Hematopoietic multipotent progenitor cell treated with erythropoietin and hydrocortisone succinate and interleukin-3 and kit ligand, for 6 days (in vitro differentiated cells): ENCODE results near the gene ATP5ME.
A peak's percentile ranks its signal among the peaks of the same experiment; 100 is the strongest.

Experiments used
- DNase-seq: peaks from one replicate; pipeline ENCODE4 v3.0.0-alpha.2; 2015

Gene ATP5ME

DNA sequence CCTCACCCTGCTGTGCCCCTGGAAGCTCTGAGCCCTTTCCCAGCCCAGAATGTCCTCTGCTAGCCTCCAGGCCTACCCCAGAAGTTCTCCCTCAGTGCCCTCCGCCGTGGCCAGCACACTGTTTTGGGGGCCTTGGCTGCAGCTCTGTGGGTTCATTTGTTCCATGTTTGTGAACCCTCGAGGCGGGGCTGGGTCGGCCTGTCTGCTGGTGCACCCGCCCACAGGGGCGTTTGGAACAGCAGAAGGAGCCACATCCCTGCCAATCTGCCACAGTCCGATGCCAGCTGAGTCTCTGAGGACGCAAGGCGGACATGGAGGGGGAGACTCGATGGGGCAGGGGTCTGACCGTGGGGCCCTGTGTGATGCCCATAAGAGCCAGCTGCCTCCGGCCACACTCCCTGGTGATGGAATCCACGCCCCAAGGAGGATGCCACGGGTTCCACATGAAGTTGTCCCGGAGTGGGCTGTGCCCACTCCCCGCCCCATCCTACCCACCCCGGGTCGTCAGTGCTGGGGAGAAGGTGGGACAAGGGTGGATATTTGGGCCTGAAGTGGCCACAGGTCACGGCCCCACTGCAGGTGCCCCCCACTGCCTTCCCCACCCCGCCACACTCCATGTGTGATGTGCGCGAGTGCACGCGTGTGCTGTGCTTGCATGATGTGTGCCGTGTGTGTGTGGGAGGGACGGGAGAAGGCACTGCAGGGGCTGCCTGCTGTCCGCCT, 7.1 kb downstream of the ATP5ME start:
- DNase-seq: no peak

DNA sequence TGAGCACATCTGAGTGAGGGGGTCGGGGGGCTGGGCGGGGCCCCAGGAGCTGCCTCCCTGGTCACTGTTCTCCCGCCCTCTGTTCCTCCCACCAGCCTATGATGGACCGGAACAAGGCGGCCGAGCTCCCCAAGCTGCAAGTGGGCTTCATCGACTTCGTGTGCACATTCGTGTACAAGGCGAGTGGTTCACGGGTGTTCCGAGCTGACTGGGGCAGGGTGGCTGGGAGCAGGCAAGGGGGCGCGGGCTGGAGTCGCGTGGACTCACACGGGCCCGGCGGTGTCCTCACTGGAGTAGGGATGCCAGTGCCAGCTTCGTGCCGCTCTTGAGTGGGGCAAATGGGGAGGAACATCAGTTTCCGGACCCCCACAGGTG, 7.7 kb downstream of the ATP5ME start:
- no peak for DNase-seq

DNA sequence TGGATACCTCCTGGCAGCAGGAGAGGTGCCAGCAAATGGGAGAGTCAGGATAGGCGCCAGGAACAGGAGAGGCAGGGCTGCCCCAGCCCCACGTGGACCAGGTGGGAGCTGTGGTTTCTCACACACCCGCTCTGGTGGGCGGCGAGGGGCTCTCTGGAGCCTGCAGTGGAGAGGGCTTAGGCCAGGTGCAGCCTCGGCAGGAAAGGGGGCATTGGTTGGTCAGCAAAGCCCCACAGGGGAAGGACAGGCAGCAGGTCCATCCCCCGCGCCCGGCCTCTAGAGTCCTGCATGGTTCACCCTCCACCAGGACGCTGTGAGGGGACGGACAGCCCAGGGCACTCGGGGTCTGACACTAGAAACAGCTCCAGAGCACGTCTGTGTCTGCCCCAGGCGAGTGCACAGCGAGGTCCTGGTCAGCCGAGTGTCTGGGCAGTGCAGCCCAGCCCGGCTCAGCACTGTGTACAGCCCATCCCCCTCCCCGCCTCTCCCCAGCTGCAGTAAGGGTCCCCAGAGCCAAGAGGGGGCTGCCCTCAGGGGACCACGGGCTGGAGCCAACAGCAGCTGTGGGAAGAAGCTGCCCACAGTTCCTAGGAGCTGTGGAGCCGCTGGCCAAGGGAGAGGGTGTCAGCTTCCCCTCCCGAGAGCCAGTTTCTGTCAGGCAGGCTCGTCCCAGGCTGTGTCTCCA, 8.2 kb downstream of the ATP5ME start:
- DNase-seq: no peak

DNA sequence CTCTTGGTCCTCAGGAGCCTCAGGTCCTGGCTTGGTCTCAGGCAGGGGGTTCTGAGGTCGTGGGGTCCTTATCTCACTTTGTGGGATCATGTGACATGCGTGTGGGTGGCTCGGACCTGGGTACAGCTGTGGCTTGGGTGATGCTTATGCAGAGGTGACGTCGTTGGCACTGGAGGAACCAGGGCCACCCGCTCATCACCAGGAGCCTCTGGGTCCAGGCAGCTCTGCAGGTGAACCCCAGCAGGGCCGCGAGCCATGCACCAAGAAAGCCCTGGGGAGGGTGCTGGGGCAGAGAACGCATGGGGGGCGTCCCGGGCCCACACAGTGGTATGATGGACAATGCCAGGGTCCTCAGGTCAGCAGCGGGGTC, 8.7 kb downstream of the ATP5ME start:
- no peak for DNase-seq

DNA sequence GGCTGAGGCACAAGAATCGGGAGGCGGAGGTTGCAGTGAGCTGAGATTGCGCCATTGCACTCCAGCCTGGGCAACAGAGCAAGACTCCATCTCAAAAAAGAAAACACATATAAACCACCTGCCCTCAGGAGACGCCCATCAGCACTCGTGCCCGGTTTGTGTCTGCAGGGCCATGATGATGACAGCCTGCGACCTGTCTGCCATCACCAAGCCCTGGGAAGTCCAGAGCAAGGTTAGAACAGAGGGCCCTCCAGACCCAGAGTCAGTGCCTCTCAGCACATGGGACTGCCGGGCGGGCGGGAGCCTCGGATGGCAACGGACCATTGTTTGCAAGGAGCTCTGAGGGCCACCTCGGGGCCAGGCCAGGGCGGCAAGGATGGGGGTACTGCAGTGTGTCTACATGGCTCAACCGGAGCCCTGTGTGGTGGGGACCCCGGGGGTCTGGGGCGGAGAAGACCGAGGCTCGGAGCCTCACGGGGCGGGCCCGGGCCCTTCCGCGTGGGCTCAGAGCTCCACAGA, 9.3 kb downstream of the ATP5ME start:
- DNase-seq: no peak

DNA sequence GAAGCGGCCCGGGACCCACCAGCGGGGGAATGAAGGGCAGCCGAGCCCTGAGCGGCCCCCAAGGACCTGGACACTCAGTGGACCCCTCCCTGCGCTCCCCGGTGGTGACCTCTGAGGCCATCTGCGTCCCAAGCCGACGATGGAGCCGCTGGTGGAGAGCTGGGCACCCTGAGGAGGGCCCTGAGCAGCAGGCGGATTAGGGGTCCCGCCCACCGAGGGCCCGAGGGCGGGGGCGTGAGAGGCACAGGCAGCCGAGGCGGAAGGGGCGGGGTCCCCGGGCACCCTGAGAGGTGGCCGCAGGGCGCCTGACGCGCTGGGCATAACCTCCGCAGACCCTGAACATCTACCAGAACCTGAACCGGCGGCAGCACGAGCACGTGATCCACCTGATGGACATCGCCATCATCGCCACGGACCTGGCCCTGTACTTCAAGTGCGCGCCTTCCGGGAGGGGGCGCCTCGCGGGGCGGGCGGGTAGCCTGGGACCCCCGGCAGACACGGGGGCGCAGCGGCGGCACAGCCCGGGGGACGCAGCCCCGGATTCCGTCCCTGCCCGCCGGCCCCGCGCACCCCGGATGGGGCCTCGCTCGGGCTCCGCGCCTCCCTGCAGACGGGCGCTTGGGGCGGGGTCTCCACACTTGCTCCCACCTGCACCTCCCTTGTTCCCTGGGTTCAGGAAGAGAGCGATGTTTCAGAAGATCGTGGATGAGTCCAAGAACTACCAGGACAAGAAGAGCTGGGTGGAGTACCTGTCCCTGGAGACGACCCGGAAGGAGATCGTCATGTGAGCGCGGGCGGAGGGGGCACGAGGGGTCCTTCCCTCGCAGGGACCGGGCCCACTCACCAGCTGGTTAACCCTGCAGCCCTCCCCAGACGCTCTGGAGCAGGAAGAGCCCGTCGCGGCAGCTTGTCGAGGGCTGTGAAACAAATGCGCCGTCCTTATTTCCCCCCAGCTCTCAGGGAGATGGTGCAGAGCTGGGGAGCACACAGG, 10.3 kb downstream of the ATP5ME start:
- peak; percentile 90 for DNase-seq

DNA sequence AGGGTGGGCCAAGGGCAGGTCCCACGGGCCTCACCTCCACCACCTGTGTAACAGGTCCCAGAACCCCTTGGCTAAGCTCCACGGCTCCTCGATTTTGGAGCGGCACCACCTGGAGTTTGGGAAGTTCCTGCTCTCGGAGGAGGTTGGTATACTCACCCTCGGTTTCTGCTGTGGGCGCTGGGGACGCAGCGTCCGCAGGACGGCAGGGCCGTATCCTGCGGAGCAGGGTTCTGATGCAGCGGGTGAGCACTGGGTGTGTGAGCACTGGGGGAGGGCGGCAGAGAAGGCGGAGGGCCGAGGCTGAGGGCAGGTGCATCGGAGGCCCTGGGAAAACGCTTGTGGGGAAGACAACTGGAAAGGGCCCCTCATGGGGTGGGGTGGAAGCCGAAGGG, 11.0 kb downstream of the ATP5ME start:
- no peak for DNase-seq

DNA sequence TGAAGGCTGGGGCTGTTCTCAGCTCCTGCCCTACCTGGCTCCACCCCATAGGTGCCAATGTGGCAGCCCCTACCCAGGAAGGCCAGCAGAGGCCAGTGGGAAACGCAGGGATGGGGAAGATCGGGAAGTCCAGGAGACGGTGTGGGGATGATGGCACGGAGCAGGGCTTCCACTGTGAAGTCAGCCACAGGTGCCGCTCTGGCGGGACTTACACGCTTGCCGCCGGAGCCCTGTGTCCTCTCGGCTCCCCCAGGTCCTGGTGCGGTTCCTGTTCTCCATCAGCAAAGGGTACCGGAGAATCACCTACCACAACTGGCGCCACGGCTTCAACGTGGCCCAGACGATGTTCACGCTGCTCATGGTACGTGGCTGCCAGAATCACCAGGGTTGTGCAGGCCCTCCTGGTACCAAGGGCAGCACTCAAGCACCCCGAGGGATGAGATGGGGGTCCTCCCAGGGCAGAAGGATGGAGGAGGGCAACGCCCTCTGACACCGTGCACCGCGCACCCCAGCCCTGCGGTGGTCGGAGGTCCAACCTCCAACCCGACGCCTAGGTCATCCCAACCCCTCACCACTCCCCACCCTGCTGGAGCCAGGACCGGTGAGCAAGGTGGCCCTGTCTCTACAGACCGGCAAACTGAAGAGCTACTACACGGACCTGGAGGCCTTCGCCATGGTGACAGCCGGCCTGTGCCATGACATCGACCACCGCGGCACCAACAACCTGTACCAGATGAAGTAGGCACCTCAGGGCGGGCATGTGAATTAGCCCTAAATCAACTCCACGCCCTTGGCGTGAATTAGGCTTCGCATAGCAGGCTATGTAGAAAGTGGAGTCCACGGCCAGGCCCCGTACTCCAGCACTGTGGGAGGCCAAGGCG, 12.0 kb downstream of the ATP5ME start:
- no peak for DNase-seq

DNA sequence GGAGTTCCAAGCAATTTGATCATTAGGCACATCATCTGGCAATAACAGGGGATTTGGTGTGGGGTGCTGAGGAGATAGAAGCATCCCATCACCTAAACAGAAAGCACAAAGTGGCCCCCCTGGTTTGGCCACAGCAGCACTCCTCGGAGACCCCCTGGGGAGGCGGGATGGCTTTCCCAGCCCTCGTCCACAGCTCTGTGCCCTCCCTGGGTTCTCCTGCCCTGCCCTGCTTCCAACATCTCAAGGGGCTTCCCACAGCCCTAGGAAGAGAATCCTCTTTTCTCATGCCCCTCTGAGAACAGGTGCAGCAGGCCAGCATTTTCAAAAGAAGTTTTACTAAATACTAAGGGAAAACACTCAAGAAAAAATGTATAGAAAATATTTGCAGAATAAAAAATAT, 12.8 kb downstream of the ATP5ME start:
- no peak for DNase-seq

DNA sequence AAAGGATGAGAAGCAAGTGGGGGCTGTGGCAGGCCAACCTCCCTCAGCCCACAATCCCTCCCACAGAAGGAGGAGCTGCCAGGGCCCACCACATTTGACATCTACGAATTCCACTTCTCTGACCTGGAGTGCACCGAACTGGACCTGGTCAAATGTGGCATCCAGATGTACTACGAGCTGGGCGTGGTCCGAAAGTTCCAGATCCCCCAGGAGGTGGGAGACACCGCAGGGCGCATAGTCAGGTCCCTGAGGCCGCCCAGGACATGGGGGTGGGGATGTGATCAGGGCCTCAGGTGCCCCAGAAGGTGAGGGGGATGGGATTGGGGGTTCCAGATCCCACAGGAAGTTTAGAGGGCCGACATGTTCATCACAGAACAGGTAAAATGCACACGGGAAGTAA, 13.7 kb downstream of the ATP5ME start:
- DNase-seq: no peak

DNA sequence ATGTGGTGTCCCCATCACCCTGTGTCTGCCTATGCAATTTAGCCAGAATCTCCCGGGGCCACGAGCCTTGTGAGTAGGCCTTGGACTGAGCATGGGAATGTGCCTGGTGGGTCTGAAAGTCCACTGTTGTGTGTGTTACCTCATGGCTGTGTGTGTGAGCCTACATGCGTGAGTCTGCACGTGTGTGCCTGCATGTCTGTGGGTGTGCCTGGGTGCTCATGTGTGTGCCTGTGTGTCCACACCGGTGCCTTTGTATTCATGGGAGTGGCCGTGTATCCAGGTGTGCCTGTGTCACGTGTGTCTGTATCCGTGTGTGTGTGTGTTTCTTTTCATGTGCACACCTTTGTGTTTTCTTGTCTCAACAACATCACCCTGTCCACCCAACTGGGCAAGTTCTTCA, 14.2 kb downstream of the ATP5ME start:
- DNase-seq: no peak

DNA sequence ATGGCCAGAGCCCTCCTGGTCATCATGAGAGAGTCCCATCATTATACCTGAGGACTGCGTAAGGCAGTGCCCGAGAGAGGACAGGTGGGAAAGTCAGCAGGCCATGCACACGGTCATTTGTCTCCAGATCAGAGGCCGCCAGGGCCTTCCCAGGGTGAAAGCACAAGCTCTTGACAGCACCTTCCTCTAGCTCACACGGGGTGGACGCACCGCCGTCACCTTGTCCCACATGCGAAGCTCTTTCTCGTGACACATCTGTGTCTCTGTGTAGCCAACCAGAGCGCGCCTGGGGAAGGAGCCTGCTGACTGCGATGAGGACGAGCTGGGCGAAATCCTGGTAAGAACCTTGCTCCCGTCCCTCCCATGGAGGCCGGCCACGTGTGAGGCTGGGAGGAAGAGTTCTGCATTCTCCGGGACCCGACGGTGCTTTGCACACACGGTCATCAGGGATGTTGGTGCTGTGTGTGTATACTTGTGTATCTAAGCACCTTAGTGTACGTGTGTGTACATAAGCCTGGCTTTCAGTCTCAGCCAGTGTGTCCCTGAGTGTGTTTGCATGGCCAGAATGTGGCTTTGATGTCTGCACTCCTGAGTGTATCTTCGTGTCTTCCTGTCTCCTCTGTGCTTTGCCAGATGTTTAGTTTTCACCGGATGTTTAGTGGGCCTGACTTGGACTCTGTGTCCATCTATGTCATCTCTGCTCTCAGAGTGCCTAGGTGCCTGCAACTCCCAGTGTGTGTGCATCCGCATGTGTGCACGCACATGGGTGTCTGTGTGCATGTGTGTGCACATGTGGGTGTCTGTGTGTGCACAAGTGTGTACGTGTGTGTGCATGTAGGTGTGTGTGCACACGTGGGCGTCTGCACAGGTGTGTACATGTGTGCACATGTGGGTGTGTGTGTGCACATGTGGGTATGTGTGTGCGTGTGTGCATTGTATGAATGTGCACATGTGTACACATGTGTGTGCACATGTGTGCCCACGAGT, 15.1 kb downstream of the ATP5ME start:
- no peak for DNase-seq

DNA sequence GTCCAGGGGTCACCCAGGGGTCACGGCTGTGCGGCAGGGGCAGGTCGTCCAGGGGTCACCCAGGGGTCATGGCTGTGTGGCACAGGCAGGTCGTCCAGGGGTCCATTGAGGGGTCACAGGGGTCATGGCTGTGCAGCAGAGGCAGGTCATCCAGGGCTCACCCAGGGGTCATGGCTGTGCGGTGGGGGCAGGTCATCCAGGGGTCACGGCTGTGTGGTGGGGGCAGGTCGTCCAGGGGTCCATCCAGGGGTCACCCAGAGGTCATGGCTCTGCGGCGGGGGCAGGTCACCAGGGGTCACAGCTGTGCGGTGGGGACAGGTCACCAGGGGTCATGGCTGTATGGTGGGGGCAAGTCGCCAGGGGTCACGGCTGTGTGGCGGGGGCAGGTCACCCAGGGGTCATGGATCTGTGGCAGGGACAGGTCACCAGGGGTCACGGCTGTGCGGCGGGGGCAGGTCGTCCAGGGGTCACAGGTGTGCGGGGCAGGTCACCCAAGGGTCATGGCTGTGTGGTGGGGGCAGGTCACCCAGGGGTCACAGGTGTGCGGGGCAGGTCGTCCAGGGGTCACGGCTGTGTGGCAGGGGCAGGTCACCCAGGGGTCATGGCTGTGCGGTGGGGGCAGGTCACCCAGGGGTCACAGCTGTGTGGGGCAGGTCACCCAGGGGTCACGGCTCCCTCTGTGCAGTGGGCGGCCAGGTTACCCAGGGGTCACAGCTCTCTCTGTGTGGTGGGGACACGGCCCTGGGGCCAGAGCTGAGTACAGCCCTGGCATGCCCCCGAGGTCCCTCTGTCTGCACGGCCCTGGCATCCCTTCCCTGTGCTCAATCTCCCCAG, 16.0 kb downstream of the ATP5ME start:
- no peak for DNase-seq

DNA sequence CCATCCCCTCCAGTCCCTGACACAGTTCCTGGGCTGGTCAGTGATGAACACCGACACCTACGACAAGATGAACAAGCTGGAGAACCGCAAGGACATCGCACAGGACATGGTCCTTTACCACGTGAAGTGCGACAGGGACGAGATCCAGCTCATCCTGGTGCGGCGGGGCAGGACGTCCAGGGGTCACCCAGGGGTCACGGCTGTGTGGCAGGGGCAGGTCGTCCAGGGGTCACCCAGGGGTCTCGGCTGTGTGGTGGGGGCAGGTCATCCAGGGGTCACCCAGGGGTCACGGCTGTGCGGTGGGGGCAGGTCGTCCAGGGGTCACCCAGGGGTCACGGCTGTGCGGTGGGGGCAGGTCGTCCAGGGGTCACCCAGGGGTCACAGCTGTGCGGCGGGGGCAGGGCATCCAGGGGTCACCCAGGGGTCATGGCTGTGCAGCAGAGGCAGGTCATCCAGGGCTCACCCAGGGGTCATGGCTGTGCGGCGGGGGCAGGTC, 16.7 kb downstream of the ATP5ME start:
- no peak for DNase-seq

DNA sequence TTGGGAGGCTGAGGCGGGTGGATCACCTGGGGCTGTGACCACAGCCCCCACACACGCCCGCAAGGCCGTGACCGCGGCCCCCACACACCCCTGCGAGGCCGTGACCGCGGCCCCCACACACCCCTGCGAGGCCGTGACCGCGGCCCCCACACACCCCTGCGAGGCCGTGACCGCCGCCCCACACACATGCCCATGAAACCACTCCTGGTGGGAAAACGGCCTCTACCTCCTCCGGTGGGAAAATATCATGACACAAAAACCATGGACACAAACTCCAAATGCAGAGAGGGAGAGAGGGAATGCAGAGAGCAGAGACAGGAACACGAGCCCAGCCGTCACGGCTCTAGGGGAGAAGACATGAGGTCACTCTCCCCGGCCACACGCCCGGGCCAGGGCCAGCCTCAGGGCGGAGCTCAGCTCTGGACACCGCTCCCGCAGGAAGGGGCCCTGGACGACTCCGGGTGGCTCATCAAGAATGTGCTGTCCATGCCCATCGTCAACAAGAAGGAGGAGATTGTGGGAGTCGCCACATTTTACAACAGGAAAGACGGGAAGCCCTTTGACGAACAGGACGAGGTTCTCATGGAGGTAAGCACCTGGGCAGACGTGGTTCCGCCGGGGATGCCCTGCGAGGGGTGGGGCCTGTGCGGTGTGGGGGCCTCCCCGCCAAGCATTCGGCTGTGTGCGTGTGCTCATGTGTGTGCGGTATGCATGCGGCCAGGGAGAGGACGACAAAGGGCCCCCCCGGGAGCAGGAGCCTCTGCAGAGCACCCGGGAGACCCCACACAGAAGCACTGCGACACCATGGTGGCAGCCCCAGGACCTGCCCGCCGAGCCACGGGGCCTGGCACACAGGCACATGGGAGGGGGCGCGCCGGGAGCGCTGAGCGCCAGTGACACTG, 17.4 kb downstream of the ATP5ME start:
- DNase-seq: no peak

DNA sequence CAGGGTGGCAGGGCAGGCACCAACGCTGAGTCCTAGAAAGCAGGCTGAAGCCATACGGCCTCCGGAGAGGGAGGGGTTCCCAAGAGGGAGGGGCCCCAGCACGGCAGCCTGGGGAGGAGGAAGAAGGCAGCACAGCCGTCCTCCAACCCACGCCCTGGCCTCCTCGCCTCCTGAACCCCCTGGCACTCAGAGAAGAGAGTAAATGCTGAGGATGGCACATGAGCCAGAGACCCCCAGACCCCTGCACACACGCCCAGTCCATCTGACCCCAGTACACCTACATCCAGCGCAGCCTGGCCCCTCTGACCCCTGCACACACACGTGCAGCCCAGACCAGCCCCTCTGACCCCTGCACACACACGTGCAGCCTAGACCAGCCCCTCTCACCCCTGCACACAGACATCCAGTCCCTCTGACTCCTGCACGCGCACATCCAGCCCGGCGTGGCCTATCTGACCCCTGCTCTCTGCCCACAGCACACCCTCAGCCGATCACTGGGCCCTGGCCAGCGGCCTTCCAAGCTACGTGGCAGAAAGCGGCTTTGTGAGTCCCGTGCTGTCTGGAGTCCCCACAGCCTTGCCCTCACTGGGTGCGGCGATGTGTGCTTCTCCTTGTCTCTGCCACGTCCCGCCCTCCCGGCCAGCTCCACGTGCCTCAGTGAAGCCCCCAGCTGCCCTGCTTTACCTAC, 18.5 kb downstream of the ATP5ME start:
- DNase-seq: no peak

DNA sequence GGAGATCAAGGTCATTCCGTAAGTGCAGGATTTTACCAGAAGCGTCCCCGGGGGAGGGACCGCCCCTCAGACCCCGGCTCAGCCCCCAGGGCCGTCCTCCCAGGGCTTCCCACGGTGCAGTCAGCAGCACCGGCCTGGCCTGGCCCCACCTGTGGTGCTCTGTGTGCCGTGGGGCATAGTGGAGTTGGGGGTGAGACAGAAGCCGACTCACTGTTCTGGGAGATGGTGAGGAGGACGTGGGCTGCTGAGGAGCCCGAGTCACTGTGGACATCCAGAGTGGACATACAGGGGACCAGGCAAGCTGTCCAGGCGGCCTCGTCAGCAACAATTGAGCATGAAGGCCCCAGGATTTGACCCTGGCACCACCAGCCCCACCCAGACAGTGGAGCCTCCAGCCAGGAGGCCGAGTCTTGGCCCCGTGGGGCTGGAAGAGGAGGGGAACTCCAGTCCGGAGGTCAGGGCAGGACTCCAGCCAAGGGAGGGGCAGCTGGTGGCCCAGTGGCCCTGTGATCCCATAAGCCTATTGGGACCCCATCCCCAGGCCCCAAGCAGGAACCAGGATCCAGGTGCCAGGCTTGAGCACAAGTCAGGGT, 19.1 kb downstream of the ATP5ME start:
- DNase-seq: no peak

DNA sequence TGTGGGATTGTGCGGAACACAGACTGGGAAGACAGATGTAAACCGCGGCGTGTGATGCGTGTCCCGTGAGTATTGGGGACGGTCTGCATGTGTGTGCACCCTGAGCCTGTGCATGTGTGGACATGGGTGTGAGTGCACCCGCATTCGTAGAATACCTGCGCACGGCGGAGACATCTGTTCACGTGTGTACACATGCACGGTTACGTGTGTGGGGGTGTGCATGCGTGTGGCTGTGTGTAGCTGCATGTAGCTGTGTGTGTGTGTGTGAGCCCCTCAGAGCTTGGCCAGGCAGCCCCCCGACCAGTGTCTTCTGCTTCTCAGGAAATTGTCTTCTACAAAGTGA, 19.6 kb downstream of the ATP5ME start:
- DNase-seq: no peak
